Keratinocyte (primary cell): ENCODE results near the gene NGF.

Experiments
- EZH2 ChIP-seq: IDR thresholded peaks from one replicate; pipeline ENCODE4 v1.6.1; 2012; ENCODE audit warnings: inconsistent platforms, mild to moderate bottlenecking, low read length, moderate library complexity
- TF ChIP-seq, protein P1 (sequence below), 3 experiments: IDR thresholded peaks in 1 of 3; conservative IDR thresholded peaks in 1 of 3; optimal IDR thresholded peaks in 1 of 3; 2 replicates in 2 of 3; 3 replicates in 1 of 3; pipeline versions ENCODE3 to v1.5.1; 2011; ENCODE audit warnings: low read length in 3 of 3, mild to moderate bottlenecking in 3 of 3, moderate library complexity in 2 of 3, control low read depth in 1 of 3, inconsistent platforms in 1 of 3; ENCODE audit not compliant: insufficient read depth in 2 of 3; ENCODE audit errors: extremely low read depth in 1 of 3

DNA sequence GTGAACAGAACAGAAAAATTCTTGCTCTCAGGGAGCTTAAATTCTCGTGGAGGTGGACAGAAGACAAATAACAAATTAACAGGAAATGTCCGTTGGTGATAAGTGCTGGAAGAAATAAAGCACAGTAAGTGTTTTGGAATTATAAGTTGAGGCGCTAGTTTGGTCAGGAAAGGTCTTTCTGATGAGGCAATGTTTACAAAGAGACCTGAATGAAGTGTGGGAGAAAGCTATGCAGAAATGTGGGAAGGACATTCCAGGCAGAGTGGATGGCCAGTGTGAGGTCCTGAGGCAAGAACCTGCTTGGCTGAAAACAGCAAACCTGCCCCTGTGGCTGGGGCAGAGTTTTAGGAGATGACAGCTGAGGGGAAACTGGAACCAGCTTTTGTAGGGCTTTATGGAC lies 23.3 kb downstream of the NGF start:
- TF ChIP-seq, protein P1, sequence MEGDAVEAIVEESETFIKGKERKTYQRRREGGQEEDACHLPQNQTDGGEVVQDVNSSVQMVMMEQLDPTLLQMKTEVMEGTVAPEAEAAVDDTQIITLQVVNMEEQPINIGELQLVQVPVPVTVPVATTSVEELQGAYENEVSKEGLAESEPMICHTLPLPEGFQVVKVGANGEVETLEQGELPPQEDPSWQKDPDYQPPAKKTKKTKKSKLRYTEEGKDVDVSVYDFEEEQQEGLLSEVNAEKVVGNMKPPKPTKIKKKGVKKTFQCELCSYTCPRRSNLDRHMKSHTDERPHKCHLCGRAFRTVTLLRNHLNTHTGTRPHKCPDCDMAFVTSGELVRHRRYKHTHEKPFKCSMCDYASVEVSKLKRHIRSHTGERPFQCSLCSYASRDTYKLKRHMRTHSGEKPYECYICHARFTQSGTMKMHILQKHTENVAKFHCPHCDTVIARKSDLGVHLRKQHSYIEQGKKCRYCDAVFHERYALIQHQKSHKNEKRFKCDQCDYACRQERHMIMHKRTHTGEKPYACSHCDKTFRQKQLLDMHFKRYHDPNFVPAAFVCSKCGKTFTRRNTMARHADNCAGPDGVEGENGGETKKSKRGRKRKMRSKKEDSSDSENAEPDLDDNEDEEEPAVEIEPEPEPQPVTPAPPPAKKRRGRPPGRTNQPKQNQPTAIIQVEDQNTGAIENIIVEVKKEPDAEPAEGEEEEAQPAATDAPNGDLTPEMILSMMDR (optimal IDR thresholded peaks at IDR 0.05 in 1 of 3, IDR thresholded peaks at IDR 0.05 in 1 of 3, conservative IDR thresholded peaks at IDR 0.05 in 1 of 3; ENCODE audit: extremely low read depth in 1 of 3, insufficient read depth in 2 of 3, low read length in 3 of 3): no peak
- no peak for TF ChIP-seq EZH2
